22Rv1 (cell line): ENCODE measurements around the gene PRKRIP1.

Experiments
- H3K27ac ChIP-seq: fragments of 450-650 bp; 2 replicates; pipeline ENCODE4 v1.5.1; 2017
- ZFX ChIP-seq: fragments of 450-650 bp; IDR thresholded peaks from 2 replicates; pipeline ENCODE4 v1.6.1; 2017; ENCODE audit warnings: antibody characterized with exemption, borderline replicate concordance
- TF ChIP-seq, protein P1 (sequence below): fragments of 450-650 bp; IDR thresholded peaks from 2 replicates; pipeline ENCODE4 v1.5.1; 2017; ENCODE audit warnings: mild to moderate bottlenecking

Gene PRKRIP1

DNA sequence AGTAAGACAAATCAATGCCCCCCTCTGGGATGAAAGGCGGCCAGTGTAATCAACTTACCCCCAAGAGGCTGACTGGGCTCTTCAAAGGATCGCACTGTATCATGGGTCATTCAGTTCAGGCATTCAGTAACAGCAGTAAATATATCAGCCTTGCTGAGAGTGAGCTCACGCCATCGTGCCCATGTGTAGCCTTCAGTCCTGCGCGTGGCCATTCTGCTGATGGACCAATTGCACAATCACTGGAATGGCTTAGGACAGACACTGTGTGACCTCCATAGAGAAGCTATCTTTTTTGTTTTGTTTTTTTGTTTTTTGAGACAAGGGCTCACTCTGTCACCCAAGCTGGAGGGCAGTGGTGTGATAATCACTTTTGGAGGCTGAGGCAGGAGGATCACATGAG, 9.1 kb upstream of the PRKRIP1 start:
- no peak for TF ChIP-seq ZFX
- TF ChIP-seq, protein P1, sequence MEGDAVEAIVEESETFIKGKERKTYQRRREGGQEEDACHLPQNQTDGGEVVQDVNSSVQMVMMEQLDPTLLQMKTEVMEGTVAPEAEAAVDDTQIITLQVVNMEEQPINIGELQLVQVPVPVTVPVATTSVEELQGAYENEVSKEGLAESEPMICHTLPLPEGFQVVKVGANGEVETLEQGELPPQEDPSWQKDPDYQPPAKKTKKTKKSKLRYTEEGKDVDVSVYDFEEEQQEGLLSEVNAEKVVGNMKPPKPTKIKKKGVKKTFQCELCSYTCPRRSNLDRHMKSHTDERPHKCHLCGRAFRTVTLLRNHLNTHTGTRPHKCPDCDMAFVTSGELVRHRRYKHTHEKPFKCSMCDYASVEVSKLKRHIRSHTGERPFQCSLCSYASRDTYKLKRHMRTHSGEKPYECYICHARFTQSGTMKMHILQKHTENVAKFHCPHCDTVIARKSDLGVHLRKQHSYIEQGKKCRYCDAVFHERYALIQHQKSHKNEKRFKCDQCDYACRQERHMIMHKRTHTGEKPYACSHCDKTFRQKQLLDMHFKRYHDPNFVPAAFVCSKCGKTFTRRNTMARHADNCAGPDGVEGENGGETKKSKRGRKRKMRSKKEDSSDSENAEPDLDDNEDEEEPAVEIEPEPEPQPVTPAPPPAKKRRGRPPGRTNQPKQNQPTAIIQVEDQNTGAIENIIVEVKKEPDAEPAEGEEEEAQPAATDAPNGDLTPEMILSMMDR: no peak
- no peak overlapping the region for H3K27ac ChIP-seq

- H3K27ac ChIP-seq: peak overlapping the region; percentile 6; the same call in 1 of the 2 replicates
- TF ChIP-seq, protein P1: no peak
- no peak for TF ChIP-seq ZFX
Measured at GRCh38 chr7:102389810-102390209, 6.4 kb upstream of the PRKRIP1 start.

DNA sequence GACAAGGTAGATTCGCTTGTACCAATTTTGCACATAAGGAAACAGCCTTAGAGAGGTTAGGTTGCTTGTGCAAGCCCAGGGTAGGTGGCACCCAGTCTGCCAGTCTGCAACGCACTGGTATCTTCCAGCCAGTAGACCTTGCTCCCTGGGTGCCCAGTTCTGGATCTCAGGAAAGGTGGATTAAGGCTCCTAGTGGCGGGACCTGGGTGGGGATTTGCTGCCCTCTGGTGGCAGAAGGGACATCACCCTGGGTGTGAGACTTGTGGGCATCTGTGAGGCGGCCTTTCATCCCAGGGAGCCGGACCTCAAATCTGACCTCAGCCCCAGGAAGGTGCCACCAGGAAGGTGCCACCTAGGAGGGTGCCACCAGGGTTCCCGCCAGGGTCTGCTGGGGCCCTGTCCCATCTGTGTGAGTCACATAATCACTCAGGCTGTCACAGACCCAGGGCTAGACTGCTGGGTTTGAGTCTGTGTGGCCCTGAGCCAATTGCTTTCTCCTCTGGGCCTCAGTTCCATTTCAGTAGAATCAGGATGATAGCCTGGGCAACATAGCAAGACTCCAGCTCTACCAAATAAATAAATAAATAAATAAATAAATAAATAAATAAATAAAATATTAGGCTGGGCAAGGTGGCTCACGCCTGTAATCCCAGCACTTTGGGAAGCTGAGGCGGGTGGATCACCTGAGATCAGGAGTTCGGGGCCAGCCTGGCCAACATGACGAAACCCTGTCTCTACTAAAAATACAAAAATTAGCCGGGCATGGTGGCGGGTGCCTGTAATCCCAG, 5.3 kb upstream of the PRKRIP1 start:
- no peak for TF ChIP-seq ZFX
- TF ChIP-seq, protein P1: peak; percentile 99
- H3K27ac ChIP-seq: peak overlapping the region; percentile 6; the same call in 1 of the 2 replicates

GRCh38 chr7:102392330-102392729, 3.8 kb upstream of the PRKRIP1 start:
- no peak overlapping the region for H3K27ac ChIP-seq
- TF ChIP-seq, protein P1: no peak
- no peak for TF ChIP-seq ZFX

DNA sequence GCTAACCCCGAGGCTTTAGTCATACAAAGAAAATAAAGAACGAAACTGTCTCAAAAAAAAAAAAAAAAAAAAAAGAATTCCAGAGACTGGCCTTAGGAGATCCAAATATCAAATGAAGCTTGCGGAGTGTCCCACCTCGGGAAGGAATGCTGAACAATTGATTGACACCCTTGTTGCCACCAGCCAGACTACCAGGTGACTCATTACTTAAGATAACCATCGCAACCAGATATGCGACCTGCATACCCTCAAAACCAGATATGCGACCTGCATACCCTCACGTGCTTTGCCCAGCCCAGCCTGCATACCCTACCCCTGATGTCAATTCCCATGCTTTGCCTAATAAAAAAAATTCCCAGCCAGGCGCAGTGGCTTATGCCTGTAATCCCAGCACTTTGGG, 2.7 kb upstream of the PRKRIP1 start:
- no peak overlapping the region for H3K27ac ChIP-seq
- TF ChIP-seq, protein P1: no peak
- TF ChIP-seq ZFX: no peak

- H3K27ac ChIP-seq: peak overlapping the region; percentile 88
- TF ChIP-seq ZFX: no peak
Measured at GRCh38 chr7:102395592-102395872, 631 bp upstream of the PRKRIP1 start.

GRCh38 chr7:102396710-102397019, 502 bp downstream of the PRKRIP1 start:
- TF ChIP-seq, protein P1: no peak
- TF ChIP-seq ZFX: no peak
- H3K27ac ChIP-seq: peak overlapping the region; percentile 88

- no peak overlapping the region for H3K27ac ChIP-seq
- TF ChIP-seq, protein P1: no peak
Measured at GRCh38 chr7:102398543-102398942, 2.4 kb downstream of the PRKRIP1 start.
